DND-41 (cell line): ENCODE data around the gene SLC18A2.

ENCODE experiments used
- ATAC-seq: fragments of 200-7000 bp; cut with Tn5 transposase; 3 replicates; pipeline ENCODE4 v1.9.1; 2021; ENCODE audit warnings: low read depth; ENCODE audit not compliant: insufficient read depth
- DNase-seq: peaks from one replicate; pipeline ENCODE4 v3.0.0-alpha.2; 2020
- H2AFZ ChIP-seq: 2 replicates; pipeline ENCODE4 v1.6.0; 2012; ENCODE audit warnings: low read depth, low read length
- H3K27ac ChIP-seq: 2 replicates; pipeline ENCODE4 v1.5.1; 2012; ENCODE audit warnings: low read length, inconsistent platforms
- H3K27me3 ChIP-seq: fragments of 200-600 bp; sonication (generic); 2 replicates; pipeline ENCODE4 v1.6.0; 2012; ENCODE audit warnings: low read length, mild to moderate bottlenecking, inconsistent platforms; ENCODE audit not compliant: insufficient read depth, poor library complexity
- H3K36me3 ChIP-seq: 2 replicates; pipeline ENCODE4 v1.5.1; 2012; ENCODE audit warnings: low read length, inconsistent platforms; ENCODE audit not compliant: insufficient read depth
- H3K4me1 ChIP-seq: 2 replicates; pipeline ENCODE4 v1.5.1; 2012; ENCODE audit warnings: mild to moderate bottlenecking, low read length; ENCODE audit not compliant: insufficient read depth
- H3K4me2 ChIP-seq: 2 replicates; pipeline ENCODE4 v1.6.0; 2012; ENCODE audit warnings: mild to moderate bottlenecking, moderate library complexity, low read length, inconsistent platforms; ENCODE audit not compliant: insufficient read depth
- H3K4me3 ChIP-seq, 2 experiments: fragments of 200-600 bp in 1 of 2; shearing (Covaris generic) in 1 of 2; 2 replicates each; pipeline ENCODE4 v1.5.1; 2012 to 2016; ENCODE audit warnings: inconsistent platforms in 2 of 2, low read length in 2 of 2, mild to moderate bottlenecking in 2 of 2, low read depth in 1 of 2, moderate library complexity in 1 of 2
- H3K79me2 ChIP-seq: 2 replicates; pipeline ENCODE4 v1.6.0; 2012; ENCODE audit warnings: low read length, inconsistent platforms; ENCODE audit not compliant: insufficient read depth
- H3K9ac ChIP-seq: 2 replicates; pipeline ENCODE4 v1.6.0; 2012; ENCODE audit warnings: low read depth, mild to moderate bottlenecking, inconsistent platforms, low read length, moderate library complexity
- H3K9me3 ChIP-seq: 2 replicates; pipeline ENCODE4 v1.5.1; 2012; ENCODE audit warnings: low read length, moderate library complexity, mild to moderate bottlenecking, inconsistent platforms; ENCODE audit not compliant: insufficient read depth, severe bottlenecking
- H4K20me1 ChIP-seq: 2 replicates; pipeline ENCODE4 v1.6.0; 2012; ENCODE audit warnings: low read length; ENCODE audit not compliant: insufficient read depth
- CTCF ChIP-seq: IDR thresholded peaks from 2 replicates; pipeline ENCODE4 v1.5.1; 2012; ENCODE audit warnings: borderline replicate concordance, low read length, moderate library complexity, mild to moderate bottlenecking; ENCODE audit not compliant: poor library complexity, severe bottlenecking; ENCODE audit errors: extremely low read depth
- EZH2 ChIP-seq: IDR thresholded peaks from 3 replicates; pipeline ENCODE4 v1.6.1; 2012; ENCODE audit warnings: borderline replicate concordance, low read depth, mild to moderate bottlenecking, moderate library complexity, low read length, inconsistent platforms; ENCODE audit not compliant: severe bottlenecking

SLC18A2 gene

GRCh38 chr10:117273980-117274379 lies 33.1 kb downstream of the SLC18A2 start:
- Histone ChIP-seq H3K36me3 (peaks cover 3% of the 10 kb centered on the region; the same call in 1 of the 2 replicates), H3K27me3 (no peaks in the 10 kb centered on the region), H4K20me1 (no peaks in the 10 kb centered on the region), H3K4me1 (no peaks in the 10 kb centered on the region), H3K4me2 (no peak overlapping the region), H3K9ac (no peak overlapping the region), H2AFZ (no peak overlapping the region), H3K4me3 (no peak overlapping the region), H3K27ac (no peak overlapping the region), H3K9me3 (no peaks in the 10 kb centered on the region), H3K79me2 (no peaks in the 10 kb centered on the region)
- DNase-seq (no peak), ATAC-seq (no peak)
- TF ChIP-seq CTCF = no peak
- no peak for TF ChIP-seq EZH2

GRCh38 chr10:117274509-117274908 lies 33.6 kb downstream of the SLC18A2 start:
- Histone ChIP-seq H3K79me2 (no peaks in the 10 kb centered on the region), H2AFZ (no peak overlapping the region), H3K27me3 (no peaks in the 10 kb centered on the region), H3K36me3 (peaks cover 3% of the 10 kb centered on the region; the same call in 1 of the 2 replicates), H3K9me3 (no peaks in the 10 kb centered on the region), H3K4me1 (no peaks in the 10 kb centered on the region), H3K27ac (no peak overlapping the region), H4K20me1 (no peaks in the 10 kb centered on the region), H3K9ac (no peak overlapping the region), H3K4me3 (no peak overlapping the region), H3K4me2 (no peak overlapping the region)
- no peak for DNase-seq
- ATAC-seq = no peak; the same call in 2 of the 3 replicates
- no peak for TF ChIP-seq EZH2
- TF ChIP-seq CTCF = no peak

- Histone ChIP-seq H3K27me3 (no peaks in the 10 kb centered on the region), H3K36me3 (peaks cover 3% of the 10 kb centered on the region; the same call in 1 of the 2 replicates), H3K4me2 (no peak overlapping the region), H3K4me1 (no peaks in the 10 kb centered on the region), H4K20me1 (no peaks in the 10 kb centered on the region), H2AFZ (no peak overlapping the region), H3K4me3 (no peak overlapping the region), H3K9ac (no peak overlapping the region), H3K79me2 (no peaks in the 10 kb centered on the region), H3K9me3 (no peaks in the 10 kb centered on the region), H3K27ac (no peak overlapping the region)
- no peak for TF ChIP-seq EZH2
- TF ChIP-seq CTCF = no peak
- DNase-seq (no peak), ATAC-seq (no peak)
Measured at GRCh38 chr10:117275121-117275520, 34.2 kb downstream of the SLC18A2 start.

GRCh38 chr10:117277675-117278074 lies 36.8 kb downstream of the SLC18A2 start:
- no peaks in the 10 kb centered on the region for H3K9me3 ChIP-seq
- H3K9ac ChIP-seq = no peak overlapping the region
- ATAC-seq (no peak), DNase-seq (no peak)
- no peak overlapping the region for H3K4me2 ChIP-seq
- TF ChIP-seq EZH2 (no peak), CTCF (no peak)
- H3K4me1 ChIP-seq = no peaks in the 10 kb centered on the region
- no peaks in the 10 kb centered on the region for H3K27me3 ChIP-seq
- no peak overlapping the region for H3K4me3 ChIP-seq
- H3K27ac ChIP-seq = no peak overlapping the region
- H4K20me1 ChIP-seq = no peaks in the 10 kb centered on the region
- H3K79me2 ChIP-seq = no peaks in the 10 kb centered on the region
- H2AFZ ChIP-seq = no peak overlapping the region
- peaks cover 7% of the 10 kb centered on the region; the same call in 1 of the 2 replicates for H3K36me3 ChIP-seq
